VCaP (cell line): ENCODE data around the gene THYN1.
A peak's percentile ranks its signal among the peaks of the same experiment; 100 is the strongest.

Experiments
- H3K27ac ChIP-seq: fragments of 450-650 bp; 2 replicates; pipeline ENCODE4 v1.5.1; 2017
- TF ChIP-seq, protein P1 (sequence below): fragments of 450-650 bp; conservative IDR thresholded peaks from 2 replicates; pipeline ENCODE4 v1.5.1; 2017; ENCODE audit warnings: mild to moderate bottlenecking, moderate library complexity

Gene THYN1

DNA sequence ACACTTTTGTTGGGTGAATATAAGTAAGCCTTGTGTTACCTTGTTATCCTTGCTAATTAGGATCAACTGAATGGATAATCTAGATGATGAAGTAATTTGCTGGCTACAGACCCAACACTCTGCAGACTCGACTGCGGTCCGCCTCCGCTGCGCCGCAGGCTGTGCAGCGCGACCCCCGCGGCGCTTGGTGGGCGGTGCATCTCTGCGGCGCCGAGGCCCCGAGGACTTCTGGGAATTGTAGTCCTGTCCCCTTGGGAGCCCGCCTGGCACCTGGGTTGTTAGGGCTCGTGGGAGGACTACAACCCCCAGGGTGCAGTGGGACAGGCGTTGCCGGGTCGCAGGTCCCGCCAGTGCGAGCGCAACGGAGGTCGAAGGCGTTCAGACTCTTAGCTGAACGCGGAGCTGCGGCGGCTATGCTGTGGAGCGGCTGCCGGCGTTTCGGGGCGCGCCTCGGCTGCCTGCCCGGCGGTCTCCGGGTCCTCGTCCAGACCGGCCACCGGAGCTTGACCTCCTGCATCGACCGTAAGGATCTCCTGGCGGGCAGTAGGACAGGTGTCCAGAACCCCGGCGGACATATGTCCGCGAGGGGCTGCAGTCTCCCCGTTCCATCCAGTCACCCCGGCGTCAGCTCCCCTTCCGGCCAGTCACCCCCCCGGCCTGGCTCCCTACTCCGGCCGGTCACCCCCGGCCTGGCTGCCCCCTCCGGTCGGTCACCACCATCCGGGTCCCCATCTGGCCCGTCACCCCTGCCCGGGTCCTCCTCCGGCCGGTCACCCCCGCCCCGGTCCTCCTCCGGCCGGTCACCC, at the start of gene THYN1, which contains the start of gene ACAD8:
Gene THYN1, minus strand, starts transcription at position 165 of the 806 bp plus-strand sequence. CDS start 470 bp downstream, outside the sequence.
Gene ACAD8, plus strand, starts transcription at position 381 of the 806 bp plus-strand sequence. Its CDS starts 33 bp downstream, at position 414.
- peak within 1 kb of the TSS; percentile 76 for H3K27ac ChIP-seq
- TF ChIP-seq, protein P1, sequence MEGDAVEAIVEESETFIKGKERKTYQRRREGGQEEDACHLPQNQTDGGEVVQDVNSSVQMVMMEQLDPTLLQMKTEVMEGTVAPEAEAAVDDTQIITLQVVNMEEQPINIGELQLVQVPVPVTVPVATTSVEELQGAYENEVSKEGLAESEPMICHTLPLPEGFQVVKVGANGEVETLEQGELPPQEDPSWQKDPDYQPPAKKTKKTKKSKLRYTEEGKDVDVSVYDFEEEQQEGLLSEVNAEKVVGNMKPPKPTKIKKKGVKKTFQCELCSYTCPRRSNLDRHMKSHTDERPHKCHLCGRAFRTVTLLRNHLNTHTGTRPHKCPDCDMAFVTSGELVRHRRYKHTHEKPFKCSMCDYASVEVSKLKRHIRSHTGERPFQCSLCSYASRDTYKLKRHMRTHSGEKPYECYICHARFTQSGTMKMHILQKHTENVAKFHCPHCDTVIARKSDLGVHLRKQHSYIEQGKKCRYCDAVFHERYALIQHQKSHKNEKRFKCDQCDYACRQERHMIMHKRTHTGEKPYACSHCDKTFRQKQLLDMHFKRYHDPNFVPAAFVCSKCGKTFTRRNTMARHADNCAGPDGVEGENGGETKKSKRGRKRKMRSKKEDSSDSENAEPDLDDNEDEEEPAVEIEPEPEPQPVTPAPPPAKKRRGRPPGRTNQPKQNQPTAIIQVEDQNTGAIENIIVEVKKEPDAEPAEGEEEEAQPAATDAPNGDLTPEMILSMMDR = peak; percentile 31

DNA sequence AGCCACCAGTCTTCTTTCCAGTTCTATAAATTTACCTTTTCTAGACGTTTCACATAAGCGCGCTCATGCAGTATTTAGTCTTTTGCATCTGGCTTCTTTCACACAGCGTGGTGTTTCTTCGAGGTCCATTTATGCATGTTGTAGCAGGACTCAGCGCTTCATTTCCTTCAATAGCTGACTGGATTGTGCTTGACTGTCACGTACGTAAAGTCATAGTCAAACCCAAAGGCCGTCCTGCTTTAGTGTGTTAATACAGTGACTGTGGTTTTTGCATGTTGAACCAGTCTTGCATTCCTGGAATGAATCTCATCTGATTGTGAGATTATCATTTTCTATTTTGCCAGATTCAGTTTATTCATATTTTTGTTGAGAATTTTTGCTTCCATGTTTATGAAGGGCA, 41.5 kb upstream of the THYN1 start:
- no peak overlapping the region for H3K27ac ChIP-seq
- TF ChIP-seq, protein P1 = no peak

DNA sequence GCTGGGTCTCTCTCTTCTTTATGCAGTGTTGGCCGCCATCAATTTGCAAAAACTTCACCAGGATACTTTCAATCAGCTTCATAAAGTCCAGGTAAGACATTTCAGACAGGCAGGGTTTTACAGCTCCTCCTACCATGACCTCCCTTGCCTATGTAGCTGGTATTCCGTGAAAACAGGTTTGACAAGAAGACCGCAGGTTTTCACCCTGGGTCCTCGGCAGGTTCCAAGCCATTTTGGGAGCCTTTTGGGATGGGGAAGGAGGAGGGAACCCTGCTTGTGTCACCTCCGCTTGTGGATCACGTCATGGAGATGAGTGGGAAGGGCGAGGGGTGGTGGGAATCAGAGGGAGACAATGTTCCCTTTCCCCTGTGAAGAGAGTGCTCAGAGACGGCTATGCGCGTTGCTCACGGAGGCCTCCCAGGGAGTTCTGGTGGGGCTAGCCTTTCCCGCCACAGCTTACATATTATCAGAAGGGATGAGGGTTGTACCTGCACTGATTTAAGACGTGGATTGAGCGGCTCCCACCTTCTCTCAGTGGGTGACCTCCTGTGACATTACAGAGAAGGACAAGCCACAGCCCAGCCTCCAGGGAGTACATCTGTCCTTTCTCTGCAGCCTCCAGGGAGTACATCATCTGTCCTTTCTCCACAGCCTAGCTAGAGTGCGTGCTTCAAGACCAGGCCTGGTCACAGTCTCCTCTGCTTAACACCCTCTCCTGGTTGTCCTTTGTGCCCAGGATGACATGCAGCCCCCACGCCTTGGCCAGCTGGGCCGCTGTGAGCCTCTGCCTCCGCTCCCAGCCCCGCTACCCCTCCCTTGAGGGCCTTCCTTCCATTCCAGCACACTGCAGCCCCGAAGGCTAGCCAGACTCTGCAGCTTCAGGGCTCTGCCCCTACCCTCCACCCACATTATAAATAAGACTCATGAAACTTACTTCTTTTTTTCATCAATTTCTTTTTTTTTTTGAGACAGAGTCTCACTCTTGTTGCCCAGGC, 40.3 kb upstream of the THYN1 start:
- H3K27ac ChIP-seq = peak overlapping the region; percentile 2; the same call in 1 of the 2 replicates
- TF ChIP-seq, protein P1 = no peak

DNA sequence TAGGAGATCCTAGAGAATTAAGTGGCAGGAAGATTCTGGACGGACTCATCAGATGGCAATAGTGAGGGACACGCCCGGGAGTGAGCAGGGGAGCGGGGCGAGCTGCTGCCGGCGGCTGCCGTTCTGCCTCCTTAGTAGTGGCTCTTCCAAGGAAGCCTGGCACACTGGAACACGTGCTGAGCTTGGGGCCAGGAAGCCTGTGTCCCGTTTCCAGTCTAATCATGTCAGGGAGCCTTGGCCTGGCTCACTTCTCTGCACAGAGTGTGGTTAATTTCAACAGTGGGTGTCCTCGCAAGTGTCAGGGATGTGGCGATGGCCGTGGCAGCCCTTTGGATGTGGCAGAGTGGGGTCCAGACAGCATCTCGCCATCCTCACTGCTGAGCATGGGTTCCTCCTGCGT, 39.5 kb upstream of the THYN1 start:
- peak overlapping the region; percentile 2; the same call in 1 of the 2 replicates for H3K27ac ChIP-seq
- TF ChIP-seq, protein P1 = no peak

DNA sequence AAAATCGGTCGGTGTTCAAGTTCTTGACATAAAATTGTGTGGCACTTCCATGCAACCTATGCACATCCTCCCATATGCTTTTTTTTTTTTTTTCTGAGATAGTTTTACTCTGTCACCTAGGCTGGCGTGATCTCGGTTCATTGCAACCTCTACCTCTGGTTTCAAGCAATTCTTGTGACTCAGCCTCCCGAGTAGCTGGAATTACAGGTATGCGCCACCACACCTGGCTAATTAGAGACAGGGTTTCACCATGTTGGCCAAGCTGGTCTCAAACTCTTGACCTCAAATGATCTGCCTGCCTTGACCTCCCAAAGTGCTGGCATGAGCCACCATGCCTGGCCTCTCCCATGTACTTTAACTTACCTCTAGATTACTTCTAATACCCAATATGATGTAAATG, 38.0 kb upstream of the THYN1 start:
- TF ChIP-seq, protein P1 = no peak
- H3K27ac ChIP-seq = no peak overlapping the region

DNA sequence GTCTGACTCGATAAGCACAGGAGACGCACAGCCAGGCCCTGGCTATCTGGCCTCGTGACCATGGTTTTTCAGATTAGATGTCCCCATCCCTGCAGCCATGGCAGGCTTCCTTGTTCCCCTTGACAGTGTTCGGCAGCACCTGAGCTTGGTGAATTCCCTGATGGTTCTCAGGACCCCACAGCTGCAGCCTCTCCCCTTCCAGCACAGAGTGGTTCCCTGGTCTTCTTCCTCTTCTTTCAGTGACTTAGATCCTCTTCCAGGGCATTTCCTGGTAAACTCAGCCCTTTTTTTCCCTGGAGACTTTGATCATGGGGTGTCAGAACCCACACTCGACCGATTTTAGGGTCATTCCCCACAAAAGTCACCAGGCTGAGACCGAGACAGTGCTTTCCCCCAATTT, 37.5 kb upstream of the THYN1 start:
- TF ChIP-seq, protein P1 = no peak
- no peak overlapping the region for H3K27ac ChIP-seq

DNA sequence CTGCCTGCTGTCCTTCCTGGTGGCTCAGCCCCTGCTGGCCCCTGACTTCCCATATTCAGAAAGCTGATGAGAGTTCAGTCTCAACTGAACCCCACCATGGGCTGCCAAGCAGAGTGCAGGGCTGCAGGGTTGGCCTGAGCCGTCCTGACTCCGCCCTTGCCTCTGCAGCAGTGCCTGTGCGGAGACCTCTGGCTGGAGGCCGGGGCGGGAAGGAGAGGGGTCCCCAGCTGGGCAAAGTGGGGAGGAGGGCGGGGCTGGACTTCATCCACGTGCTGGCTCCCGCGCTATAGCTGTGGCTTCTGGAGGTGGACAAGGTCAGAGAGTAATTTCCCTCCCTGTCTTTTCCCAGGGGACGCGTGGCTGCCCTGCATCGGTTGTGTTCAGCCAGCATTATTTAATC, 36.6 kb upstream of the THYN1 start:
- no peak overlapping the region for H3K27ac ChIP-seq
- TF ChIP-seq, protein P1 = no peak
